HG03571 (cell line): Measurements from ENCODE around the gene ITPK1.

Experiments
- ATAC-seq: cut with Tn5 transposase; IDR thresholded peaks from one replicate; pipeline ENCODE4 v1.9.1; 2021; ENCODE audit not compliant: unreplicated experiment

The ITPK1 gene

DNA sequence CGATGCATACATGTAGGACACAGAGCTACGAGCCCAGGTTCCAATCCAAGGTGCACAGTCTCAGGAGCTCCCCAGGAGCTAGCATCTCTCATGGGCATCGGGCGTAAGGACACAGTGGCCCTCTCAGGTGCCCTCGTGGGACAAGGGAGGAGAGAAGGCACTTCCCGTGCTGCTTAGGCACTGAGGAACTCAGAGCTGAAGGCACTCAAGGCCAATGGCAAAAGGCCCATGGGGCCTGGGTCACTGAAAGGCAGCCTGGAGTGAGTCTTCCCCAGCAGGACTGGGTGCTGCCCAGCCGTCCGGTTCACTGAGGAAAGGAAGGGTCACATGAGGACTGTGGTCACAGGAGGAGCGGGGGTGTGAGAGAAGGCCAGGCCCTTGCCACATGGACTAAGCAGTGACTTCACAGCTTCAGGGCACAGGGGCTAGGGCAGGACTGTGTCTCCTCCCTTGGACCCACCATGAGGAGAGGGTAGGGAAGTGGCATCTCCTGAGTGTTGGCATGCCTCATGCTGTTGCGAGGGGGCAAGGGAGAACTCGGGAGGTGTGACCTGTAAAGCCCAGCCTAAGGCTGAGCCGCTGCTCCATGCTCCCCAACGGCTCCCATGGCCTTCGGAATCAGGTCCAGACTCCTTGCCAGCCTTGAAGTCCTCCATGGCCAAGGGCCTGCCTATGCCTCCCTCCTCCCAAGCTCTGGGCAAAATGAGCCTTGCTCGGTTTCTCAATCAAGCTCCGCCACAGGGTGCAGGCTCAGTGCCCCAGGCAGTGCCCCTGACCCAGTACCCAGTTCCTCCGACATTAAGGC is 141.0 kb downstream of the ITPK1 start:
- ATAC-seq = no peak

DNA sequence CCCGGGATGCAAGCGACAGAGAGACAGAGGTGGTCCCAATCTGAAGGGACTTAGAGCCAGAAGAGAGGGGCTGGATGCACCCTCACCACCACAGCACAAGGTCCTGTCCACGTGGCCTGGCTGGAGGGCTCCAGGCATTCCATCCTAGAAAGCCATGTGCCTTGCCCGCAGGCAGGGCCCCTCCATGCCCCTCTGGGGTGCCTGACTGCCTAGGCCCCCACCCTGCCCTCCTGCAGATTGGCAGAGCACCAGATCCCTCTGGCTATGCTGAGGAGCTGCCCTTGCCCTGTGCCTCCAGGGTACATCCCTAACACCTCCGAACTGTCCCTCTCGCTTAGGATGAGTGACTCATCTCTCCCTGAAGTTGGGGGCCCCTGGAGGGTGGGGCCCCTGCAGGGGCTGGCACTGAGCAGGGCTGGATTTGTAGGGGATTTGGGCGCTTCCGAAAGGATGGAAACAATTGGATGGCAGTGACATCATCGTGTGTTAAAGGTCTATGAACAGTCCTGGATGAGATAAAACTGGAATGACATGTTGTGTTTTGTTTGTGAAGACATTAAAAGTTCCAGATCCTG is 141.8 kb downstream of the ITPK1 start:
- ATAC-seq = no peak

DNA sequence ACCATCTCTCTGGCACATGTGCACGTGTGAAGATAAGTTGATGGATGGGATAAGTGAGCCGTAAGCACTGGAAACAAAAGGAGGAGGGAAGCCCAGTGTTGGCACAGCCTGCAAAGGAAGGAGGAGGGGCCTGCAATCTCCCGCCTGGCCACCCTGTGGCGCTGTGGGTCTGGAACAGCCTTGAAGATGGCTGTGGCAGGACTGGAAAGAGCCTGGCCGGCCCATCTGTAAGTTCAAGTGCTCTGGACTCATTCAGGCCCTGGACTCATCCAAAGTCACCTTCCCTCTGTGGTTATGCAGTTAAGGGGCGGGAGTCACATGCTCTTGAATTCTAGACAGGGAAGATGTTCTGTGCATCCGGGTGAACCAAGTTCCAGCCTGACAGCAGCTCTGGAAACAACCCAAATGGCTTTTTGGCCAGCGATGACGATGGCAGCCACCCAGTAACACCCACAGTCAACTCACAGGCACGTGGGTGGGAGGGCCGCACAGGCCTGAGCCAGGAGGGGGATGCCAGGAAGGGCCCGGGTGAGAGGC is 142.4 kb downstream of the ITPK1 start:
- ATAC-seq = no peak

DNA sequence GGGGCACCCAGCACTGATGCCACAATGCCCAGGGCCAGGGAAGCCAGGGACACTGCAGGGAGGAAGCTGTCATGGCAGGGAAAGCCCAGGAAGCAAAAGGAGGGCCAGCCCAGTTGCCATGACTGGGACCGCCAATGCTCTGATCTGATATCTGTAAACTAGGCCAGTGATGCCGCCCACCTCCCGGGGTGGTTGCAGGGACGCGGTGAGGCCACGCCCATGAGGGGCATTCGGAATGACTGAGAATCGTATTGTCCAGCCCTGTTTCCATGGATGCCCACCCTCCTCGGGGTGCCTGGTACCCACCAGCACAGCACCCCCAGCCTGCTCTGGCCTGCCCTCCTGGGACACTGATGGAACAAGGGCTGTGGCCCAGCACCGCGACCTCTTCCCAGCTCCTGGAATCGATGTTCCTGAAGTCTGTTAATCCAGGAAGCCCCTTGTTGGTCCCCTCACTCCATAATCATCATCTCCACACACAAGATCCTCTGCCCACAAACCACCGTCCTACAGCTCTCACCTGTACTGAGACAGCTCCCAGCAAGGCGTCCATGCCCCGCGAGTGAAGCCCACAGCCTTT is 144.0 kb downstream of the ITPK1 start:
- ATAC-seq = no peak

DNA sequence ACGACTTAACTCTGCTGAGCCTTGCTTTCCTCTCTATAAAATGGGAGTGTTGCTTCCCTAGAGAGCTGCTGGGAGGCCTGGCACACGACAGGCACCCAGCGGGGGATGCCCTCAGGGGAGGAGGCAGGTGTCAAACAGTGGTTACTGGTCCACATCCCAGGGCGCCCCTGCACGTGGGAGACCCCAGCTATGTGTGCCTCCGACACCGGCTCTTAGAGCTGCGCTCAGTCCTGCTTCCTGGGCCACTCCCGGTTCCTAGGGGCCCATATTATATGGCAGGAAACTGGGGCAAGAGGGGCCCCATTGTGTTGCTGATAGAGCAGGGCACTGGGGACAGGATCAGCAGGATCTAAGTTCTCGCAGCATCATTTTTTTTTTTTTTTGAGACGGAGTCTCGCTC is 145.5 kb downstream of the ITPK1 start:
- no peak for ATAC-seq

DNA sequence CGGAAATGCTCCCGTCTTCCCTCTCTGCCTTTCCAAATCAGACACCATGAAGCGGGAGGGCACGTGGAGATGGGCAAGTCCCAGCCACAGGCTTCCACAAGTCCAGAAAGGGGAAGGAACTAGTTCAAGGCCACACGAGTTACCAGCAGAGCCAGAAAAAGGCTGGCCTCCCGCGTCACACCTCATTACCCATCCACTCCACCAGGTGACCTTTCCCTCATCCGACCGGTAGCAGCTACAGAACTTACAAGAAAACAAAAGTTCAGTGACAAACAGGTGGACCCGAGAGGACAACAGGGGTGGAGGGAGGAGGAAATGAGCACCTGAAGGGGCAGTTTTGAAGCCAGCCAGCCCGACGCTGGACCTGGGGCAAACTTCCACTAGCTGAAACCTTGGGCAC is 145.9 kb downstream of the ITPK1 start:
- no peak for ATAC-seq

DNA sequence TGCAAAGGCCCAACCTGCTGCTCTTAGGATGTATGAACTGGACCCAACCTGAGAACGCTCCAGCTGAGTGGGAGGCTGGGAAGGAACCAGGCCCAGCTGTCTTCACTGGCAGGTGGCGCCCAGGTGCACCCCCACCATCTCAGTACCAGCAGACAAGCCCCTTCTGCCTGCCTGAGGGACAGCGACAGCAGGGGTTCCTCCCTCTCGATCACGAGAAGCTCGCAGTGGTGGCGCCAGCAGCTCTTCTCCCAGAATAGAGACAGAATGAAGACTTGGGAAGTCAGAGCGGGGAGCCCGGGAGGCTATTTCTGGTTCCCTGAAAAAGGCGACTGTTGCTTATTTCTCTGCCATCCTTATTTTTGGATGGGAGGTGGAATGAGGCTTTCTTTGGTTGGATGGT is 146.3 kb downstream of the ITPK1 start:
- no peak for ATAC-seq

DNA sequence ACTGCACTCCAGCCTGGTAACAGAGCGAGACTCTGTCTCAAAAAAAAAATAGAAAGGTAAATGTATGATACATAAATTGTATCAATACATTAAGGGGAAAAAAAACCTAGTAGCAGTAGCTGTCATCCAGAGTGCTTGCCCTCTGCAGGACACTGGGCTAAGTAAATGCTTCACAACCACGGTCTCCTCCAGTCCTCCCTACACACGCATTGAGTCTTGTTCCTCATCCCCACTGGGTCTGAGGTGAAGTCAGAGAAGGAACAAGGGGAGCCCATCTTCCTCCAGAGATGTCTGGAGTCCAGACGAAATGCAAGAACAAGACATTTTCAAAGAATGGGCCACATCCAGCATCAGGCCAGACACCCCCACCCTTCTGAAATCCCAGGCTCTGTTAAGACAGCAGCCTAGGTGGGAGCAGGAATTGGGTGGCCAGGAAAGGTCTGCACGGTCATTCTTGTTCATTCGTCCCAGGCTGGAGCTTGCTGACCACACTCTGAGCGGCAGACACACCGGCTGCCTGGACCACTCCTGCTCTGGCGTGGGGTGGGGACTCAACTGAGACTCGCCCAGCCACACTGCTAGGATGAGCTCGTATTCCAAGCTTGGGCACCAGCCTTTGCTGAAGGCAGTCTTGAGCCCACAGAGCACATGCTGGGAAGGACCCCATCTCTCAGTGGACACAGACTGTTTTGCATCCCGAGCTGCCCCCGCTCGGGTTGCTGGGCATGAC is 147.3 kb downstream of the ITPK1 start:
- ATAC-seq = no peak

DNA sequence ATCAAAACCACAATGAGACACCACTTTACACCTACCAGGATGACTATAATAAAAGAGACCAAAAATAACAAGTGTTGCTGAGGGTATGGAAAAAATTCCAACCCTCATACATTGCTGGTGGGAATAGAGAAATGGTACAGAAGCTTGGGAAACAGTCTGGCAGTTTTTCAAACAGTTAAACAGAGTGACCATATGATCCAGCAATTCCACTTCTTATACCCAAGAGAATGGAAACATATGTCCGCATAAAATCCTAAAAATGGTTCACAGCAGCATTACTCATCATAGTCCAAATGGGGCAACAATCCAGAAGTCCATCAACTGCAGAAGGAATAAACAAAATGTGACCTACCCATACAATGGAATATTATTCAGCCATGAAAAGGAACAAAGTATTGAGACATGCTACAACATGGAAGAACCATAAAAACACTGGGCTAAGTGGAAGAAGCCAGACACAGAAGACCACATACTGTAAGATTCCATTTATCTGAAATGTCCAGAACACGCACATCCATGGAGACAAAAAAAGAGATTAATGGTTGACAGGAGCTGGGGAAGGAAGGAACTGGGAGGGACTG is 148.3 kb downstream of the ITPK1 start:
- no peak for ATAC-seq

DNA sequence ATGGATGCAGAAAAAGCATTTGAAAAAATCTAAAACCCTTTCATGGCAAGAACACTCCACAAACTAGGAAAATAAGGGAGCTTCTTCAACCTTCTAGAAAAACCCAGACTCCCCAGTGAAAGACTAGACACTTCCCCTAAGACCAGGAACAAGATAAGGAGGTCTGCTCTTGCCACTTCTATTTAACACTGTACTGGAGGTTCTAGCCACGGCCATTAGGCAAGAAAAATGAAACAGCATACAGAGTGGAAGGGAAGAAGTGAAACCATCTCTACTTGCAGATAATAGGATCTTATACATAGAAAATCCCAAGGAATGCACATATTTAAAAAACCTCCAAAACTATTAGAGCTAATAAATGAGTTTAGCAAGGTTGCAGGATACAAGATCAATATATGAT is 150.4 kb downstream of the ITPK1 start:
- no peak for ATAC-seq

DNA sequence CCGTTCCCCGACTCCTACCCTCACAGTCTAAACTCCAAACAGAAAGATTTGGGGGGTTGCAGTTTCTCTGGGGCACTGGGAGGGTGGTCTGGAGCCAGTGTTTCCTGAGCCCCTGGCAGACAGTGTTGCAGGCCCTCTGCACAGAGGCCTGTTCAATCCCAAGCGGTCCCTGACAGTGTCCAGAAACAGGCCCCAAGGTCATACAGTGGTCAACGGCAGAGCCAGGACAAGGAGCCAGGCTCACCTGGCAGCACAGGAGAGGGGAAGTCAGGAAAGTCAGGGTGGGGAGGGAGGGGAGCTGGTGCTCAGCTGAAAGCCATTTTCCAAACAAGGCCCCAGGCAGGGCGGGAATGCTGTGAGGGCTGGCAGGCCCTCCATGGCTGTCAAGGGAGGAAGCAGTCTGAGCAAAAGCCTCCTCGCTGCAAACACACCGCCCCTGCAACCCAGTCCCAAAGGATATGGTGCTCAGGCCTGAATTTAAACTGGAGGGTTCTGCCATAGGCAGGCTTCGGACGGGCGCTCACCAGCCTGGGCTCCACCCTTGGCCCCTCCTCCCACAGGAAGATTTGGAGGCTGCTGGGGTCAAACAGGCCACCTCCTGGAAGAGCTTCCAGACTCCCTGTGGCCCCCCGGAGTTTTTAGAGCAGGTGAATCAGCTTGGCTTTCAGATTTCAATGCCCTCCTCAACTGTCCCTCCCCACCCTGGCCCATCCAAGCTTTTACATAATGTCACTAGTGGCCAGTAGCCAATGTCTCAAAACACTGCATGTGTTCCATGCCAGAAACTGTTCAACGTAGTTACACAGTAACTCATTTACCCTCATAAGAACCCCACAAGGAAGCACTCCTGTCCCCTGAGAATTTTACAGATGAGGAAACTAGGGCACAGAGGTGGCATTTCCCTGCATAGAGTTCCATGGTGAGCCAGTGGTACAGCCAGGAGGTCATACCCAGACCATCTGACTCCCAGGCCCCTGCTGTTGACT is 151.3 kb downstream of the ITPK1 start:
- no peak for ATAC-seq

DNA sequence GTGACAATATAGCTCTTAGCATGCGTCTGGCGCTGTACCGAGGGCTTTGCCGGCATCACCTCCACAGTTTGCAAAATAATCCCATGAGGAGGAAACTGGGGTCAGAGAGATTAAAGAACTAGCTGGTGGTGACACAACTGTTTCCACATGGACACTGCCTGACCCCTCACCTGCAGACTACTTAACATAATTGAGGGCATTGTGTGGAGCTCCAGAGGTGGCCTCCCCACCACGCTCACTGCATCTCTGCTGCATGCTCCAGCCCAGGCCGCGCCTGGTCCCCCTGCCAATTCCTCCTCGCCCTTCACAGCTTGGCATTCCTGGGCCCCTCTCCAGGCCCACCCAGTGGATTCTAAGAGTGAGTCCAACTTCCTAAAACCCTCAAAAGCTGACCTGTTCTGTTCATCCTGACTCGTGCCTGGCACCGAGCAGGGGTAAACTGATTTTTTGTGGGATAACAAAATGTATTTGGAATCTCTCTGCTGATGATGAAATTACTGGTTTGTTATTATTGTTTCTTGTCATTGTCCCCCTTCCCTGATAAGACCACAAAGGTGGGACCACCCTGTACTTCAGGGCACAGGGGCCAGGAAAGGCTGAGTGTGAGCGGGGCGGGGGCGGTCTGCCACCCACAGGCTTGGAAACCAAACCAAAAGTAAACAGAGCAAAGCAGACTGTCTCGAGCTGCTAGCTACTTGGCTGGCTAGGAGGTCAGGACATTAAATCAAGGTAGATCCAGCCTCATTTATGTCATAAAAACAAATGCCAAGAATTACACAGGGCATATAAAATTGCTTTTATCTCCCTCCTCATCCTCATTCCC is 152.2 kb downstream of the ITPK1 start:
- ATAC-seq = no peak

DNA sequence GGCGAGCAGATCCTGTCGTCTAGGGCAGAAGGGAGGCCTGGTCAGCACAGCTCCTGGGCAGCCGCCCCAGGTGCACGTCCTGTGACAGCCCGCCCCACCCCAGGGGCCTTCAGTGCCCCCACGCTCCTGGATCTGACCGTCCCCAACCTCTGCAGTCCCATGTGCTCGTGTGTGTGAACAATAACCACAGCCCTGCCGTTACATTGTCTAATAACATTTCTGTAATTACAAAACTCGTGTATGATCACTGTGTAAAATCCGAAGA is 153.0 kb downstream of the ITPK1 start:
- no peak for ATAC-seq

DNA sequence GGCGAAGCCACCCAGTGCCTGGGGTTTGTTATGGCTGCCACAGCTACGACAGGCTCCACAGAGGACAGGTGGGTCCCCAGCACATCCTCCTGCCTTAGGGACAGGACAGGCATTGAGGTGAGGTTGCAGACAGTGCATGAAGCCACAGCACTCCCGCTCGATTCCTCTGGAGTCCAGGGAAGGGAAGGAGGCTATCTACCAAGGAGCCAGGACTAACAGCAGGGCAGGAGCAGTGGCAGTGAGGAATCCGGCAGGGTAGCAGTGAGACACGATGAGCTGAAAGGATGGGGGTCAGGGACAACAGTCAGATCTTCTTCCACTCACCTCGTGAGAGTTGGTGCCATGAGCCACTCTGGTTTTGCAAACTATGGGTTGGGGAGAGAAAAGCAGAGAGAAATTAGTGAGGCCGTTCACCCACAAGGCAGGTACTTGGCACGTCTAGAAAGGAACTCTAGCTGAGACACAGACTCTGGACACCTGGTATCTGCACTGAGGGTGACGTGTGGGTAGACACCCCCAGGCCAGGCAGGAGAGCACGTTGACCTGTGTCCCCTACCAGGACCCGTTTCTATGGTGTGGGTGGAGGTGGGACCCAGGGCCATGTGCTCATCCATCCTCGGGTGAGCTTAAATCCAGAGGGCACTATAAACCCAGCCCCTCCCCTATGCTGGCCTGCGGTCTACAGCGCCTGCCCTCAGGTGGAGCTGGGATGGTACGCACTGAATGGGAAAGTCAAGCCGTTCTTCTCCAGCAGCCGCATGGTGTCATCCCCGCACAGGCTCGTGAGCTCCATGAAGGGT is 153.5 kb downstream of the ITPK1 start:
- ATAC-seq = no peak

DNA sequence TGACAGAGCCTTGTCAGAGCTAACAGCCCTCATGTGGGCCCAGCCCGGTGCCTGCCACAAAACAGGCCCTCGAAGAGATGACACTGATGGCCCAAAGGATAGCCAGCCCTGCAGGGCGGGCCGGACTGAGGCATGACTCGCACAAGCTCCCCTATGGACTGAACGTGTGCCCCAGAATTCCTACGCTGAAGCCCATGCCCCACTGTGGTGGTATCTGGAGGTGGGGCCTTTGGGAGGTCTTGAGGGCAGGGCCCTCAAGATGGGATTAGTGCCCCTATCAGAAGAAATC is 154.2 kb downstream of the ITPK1 start:
- no peak for ATAC-seq

DNA sequence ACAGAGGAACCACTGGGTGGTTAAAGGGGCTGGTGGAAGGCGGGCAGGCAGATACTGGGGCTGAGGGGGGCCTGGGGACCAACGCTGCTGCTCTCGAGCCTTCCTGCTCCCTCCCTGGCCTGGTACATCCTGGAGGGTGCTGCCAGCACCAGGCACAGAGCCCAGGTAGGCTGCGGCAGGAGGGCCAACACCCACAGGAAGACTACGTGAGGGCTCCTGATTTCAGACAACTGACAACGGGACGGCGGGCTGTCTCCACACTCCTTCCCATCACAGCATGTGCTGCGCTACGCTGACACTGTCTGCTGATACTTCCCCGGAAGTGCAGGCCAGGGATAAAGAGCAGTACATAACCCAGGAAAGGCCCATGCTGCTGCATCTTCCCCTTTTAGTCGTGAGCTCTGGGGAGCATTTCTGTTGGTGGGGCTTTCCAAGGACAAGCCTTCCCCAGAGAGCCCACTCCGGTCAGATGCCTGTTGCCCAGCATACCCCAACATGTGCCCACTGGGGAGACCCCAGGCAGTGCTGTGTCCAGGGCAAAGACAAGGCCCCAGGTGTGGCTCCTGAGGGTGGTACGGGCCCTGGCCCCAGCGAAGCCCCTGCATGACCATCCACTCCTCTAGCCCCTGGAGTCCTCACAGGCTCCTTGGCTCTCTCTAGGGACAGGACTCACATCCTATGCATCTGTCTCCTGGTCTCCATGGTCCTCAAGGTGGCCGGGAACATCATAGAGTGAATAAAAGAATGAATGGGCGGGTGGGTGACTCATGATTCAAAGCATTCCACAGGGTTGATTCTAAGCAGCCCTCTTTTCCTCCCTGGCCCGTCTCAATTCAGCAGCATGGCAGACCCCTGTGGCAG is 154.8 kb downstream of the ITPK1 start:
- ATAC-seq = no peak

DNA sequence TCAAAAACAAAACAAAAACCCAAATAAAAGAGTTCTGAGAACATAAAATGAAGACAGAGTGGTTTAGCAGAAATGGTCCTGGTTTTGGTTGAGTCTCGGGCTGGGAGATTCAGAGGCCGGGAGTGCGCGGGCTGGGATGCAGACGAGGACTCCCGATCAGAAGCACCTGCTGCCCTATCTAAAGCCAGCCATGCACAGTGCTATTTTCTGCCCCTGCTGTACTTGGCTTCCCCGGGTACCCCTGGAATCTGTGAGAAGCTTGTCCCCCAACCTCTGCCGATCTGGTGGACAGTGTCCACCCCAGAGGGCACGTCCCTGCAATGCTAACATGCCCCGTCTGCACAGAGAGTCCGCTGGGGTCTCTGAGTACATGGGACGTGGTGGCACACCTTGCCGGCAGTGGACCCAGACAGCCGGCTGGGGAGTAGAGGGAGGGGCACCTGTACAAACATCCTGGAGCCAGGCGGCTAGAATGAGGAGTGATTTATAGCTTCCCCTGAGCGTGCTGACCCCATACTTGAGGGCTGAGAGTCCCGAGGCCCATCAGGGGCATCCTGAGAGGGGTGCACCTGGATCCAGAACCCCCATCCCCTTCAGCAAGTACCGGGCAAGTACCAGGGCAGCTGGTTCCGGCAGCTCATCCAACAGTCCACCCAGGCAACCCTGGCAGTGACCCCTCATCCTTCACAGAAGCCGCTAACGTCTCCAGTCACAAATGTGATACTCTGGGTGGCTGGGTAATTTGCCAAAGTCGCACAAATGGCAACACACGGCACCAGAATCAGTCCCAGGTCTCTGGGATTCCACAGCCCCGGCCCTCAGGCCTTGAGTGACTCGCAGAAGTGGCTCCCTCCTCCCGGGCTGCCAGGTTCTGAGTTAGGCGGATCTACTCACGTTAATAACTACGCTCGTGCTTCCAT is 155.7 kb downstream of the ITPK1 start:
- no peak for ATAC-seq
